BJ (cell line): Measurements from ENCODE around the gene DOCK8. TPM values are rescaled to one million over a fixed set of nuclear protein-coding genes. Genes with fewer than 3 reads are reported as not detected.
A peak's percentile ranks its signal among the peaks of the same experiment; 100 is the strongest.

ENCODE experiments used
- CTCF ChIA-PET: fragments of 350-600 bp; formaldehyde crosslinking; extraction: SDS; loops from one replicate; lab custom pipeline; 2021; ENCODE audit warnings: antibody characterized with exemption, inconsistent platforms; lab: Yijun Ruan, JAX
- POLR2A ChIA-PET: fragments of 300-600 bp; sonication (Branson Sonifier 250); formaldehyde crosslinking; extraction: SDS; loops from one replicate; lab custom pipeline; 2021; ENCODE audit warnings: antibody characterized with exemption; lab: Charles Lee
- DNase-seq: peaks from one replicate; pipeline ENCODE4 v3.0.0-alpha.2; 2011; ENCODE audit warnings: low read depth
- H3K27me3 ChIP-seq: 2 replicates; pipeline ENCODE4 v1.6.0; 2011; ENCODE audit warnings: low read length; ENCODE audit not compliant: control insufficient read depth, insufficient read depth
- H3K36me3 ChIP-seq: 2 replicates; pipeline ENCODE4 v1.5.1; 2011; ENCODE audit warnings: low read length; ENCODE audit not compliant: control insufficient read depth, insufficient read depth
- H3K4me3 ChIP-seq: 2 replicates; pipeline ENCODE4 v1.5.1; 2011; ENCODE audit warnings: low read depth, mild to moderate bottlenecking, control low read depth, low read length
- CTCF ChIP-seq: IDR thresholded peaks from 2 replicates; pipeline ENCODE4 v1.5.1; 2011; ENCODE audit warnings: low read depth, mild to moderate bottlenecking, control low read depth, inconsistent platforms, low read length, moderate library complexity; ENCODE audit not compliant: insufficient read depth
- polyA plus RNA-seq: library from polyadenylated mRNA; depleted of rRNA; stranded (reverse); fragments of >200 nt; gene quantifications from 2 replicates; pipeline ENCODE4 v1.2.3, GENCODE V29; 2011

The DOCK8 gene
- polyA plus RNA-seq, 1 experiment: 0.07 TPM

GRCh38 chr9:347667-348292 is 133.1 kb downstream of the DOCK8 start:
- DNase-seq: no peak
- peak; percentile 61 for TF ChIP-seq CTCF
- ChIA-PET POLR2A (no interaction called here), CTCF (interaction anchor here (0.5 to 4.0 kb wide), 4 partner anchors 12 to 662 kb away, joined by 3 to 12 read pairs (median 3); no protein-coding TSS in a partner anchor)
- Histone ChIP-seq H3K27me3 (no peaks in the 10 kb centered on the region; the same call in 1 of the 2 replicates), H3K36me3 (no peaks in the 10 kb centered on the region), H3K4me3 (no peak overlapping the region)

- Histone ChIP-seq H3K4me3 (no peak overlapping the region), H3K27me3 (no peaks in the 10 kb centered on the region; the same call in 1 of the 2 replicates), H3K36me3 (no peaks in the 10 kb centered on the region)
- ChIA-PET POLR2A (no interaction called here), CTCF (interaction anchor here (1.1 to 4.0 kb wide), 2 partner anchors 9 to 13 kb away, joined by 3 to 12 read pairs; no protein-coding TSS in a partner anchor)
- DNase-seq: no peak
- no peak for TF ChIP-seq CTCF
Measured at GRCh38 chr9:350384-350783, 135.7 kb downstream of the DOCK8 start.

GRCh38 chr9:351916-352315 is 137.3 kb downstream of the DOCK8 start:
- DNase-seq: no peak
- POLR2A ChIA-PET: no interaction called here
- Histone ChIP-seq H3K4me3 (no peak overlapping the region), H3K27me3 (no peaks in the 10 kb centered on the region), H3K36me3 (no peaks in the 10 kb centered on the region)
- CTCF ChIA-PET: no interaction called here
- TF ChIP-seq CTCF: no peak

GRCh38 chr9:353077-353476 is 138.4 kb downstream of the DOCK8 start:
- TF ChIP-seq CTCF: no peak
- no peak for DNase-seq
- POLR2A ChIA-PET: no interaction called here
- no peaks in the 10 kb centered on the region for H3K36me3 ChIP-seq
- CTCF ChIA-PET: no interaction called here
- H3K27me3 ChIP-seq: no peaks in the 10 kb centered on the region
- no peak overlapping the region for H3K4me3 ChIP-seq

- no peak for TF ChIP-seq CTCF
- Histone ChIP-seq H3K27me3 (no peaks in the 10 kb centered on the region), H3K36me3 (no peaks in the 10 kb centered on the region), H3K4me3 (no peak overlapping the region)
- ChIA-PET CTCF (interaction anchor here (1.2 kb wide), 1 partner anchor 17 kb away, joined by 3 read pairs; no protein-coding TSS in a partner anchor), POLR2A (no interaction called here)
- no peak for DNase-seq
Measured at GRCh38 chr9:354453-354852, 139.8 kb downstream of the DOCK8 start.
